Nephron progenitor cell (in vitro differentiated cells): Measurements from ENCODE around the gene CCS.
A peak's percentile ranks its signal among the peaks of the same experiment; 100 is the strongest.
"Not testable (repeated sequence)": the region's sequence is repeated elsewhere in the genome, so short reads cannot be mapped to it uniquely, and the experiment has no call there.

Source experiments
- DNase-seq: peaks from one replicate; pipeline ENCODE4 v3.0.0; 2021
- H3K27ac Mint-ChIP-seq: 2 replicates; pipeline ENCODE4 v1.8.0; 2021; ENCODE audit warnings: mild to moderate bottlenecking, moderate library complexity, mixed read lengths
- H3K27me3 Mint-ChIP-seq: 2 replicates; pipeline ENCODE4 v1.8.0; 2021; ENCODE audit warnings: mild to moderate bottlenecking, low read depth, mixed read lengths; ENCODE audit not compliant: poor library complexity
- H3K36me3 Mint-ChIP-seq: 2 replicates; pipeline ENCODE4 v1.8.0; 2021; ENCODE audit warnings: low read depth, mixed read lengths
- H3K4me1 Mint-ChIP-seq: 2 replicates; pipeline ENCODE4 v1.8.0; 2021; ENCODE audit warnings: mixed read lengths
- H3K4me3 Mint-ChIP-seq: 2 replicates; pipeline ENCODE4 v1.8.0; 2021; ENCODE audit warnings: mild to moderate bottlenecking, moderate library complexity, mixed read lengths
- H3K9me3 Mint-ChIP-seq: 2 replicates; pipeline ENCODE4 v1.8.0; 2021; ENCODE audit warnings: mild to moderate bottlenecking, moderate library complexity, mixed read lengths
- TF ChIP-seq, protein P1 (sequence below): fragments of 200-600 bp; sonication (generic); IDR thresholded peaks from 2 replicates; pipeline ENCODE4 v1.5.0; 2021; ENCODE audit warnings: antibody characterized with exemption

The CCS gene

GRCh38 chr11:66592457-66593302 lies at the start of gene CCS, which contains the start of gene CCDC87:
CCS (plus strand) TSS chr11:66593185; CDS start chr11:66593262, 77 bp downstream.
CCDC87 (minus strand) TSS chr11:66593063; CDS start chr11:66593015, 48 bp downstream.
- H3K27me3 Mint-ChIP-seq = peaks cover 8% of the 10 kb centered on the region
- peak within 1 kb of the TSS; percentile 99 for H3K27ac Mint-ChIP-seq
- H3K36me3 Mint-ChIP-seq = peaks cover 20% of the 10 kb centered on the region

GRCh38 chr11:66543263-66544107 lies 49.5 kb upstream of the CCS start:
- H3K4me1 Mint-ChIP-seq = peaks cover 71% of the 10 kb centered on the region
- peaks cover 11% of the 10 kb centered on the region for H3K36me3 Mint-ChIP-seq
- peak; percentile 70 for DNase-seq
- peaks cover 3% of the 10 kb centered on the region for H3K27me3 Mint-ChIP-seq
- no peaks in the 10 kb centered on the region for H3K9me3 Mint-ChIP-seq
- TF ChIP-seq, protein P1, sequence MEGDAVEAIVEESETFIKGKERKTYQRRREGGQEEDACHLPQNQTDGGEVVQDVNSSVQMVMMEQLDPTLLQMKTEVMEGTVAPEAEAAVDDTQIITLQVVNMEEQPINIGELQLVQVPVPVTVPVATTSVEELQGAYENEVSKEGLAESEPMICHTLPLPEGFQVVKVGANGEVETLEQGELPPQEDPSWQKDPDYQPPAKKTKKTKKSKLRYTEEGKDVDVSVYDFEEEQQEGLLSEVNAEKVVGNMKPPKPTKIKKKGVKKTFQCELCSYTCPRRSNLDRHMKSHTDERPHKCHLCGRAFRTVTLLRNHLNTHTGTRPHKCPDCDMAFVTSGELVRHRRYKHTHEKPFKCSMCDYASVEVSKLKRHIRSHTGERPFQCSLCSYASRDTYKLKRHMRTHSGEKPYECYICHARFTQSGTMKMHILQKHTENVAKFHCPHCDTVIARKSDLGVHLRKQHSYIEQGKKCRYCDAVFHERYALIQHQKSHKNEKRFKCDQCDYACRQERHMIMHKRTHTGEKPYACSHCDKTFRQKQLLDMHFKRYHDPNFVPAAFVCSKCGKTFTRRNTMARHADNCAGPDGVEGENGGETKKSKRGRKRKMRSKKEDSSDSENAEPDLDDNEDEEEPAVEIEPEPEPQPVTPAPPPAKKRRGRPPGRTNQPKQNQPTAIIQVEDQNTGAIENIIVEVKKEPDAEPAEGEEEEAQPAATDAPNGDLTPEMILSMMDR = peak; percentile 36
- peak overlapping the region; percentile 61 for H3K27ac Mint-ChIP-seq
- H3K4me3 Mint-ChIP-seq = peak overlapping the region; percentile 68

More at GRCh38 chr11:66592457-66593302, at the start of gene CCS, which contains the start of gene CCDC87:
- TF ChIP-seq, protein P1 = peak; percentile 45
- DNase-seq = peak; percentile 99
- Mint-ChIP-seq H3K9me3 (peaks cover 36% of the 10 kb centered on the region), H3K4me1 (peaks cover 20% of the 10 kb centered on the region), H3K4me3 (peak within 1 kb of the TSS; percentile 100)

DNA sequence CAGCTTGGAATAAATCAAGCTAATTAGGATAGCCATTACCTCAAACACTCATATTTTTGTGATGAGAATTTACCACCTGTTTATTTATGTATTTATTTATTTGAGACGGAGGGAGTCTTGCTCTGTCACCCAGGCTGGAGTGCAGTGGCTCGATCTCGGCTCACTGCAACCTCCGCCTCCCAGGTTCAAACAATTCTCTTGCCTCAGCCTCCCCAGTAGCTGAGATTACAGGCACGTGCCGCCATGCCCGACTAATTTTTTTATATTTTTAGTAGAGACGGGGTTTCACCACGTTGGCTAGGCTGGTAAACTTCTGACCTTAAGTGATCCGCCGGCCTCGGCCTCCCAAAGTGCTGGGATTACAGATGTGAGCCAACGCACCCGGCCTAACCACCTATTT lies 48.0 kb upstream of the CCS start:
- peak overlapping the region; percentile 88 for H3K4me3 Mint-ChIP-seq

GRCh38 chr11:66545701-66546367 lies 47.2 kb upstream of the CCS start, which contains the start of gene ZDHHC24:
ZDHHC24 (minus strand) TSS chr11:66546048; CDS start chr11:66546003, 45 bp downstream.
- H3K27me3 Mint-ChIP-seq = peaks cover 3% of the 10 kb centered on the region
- peaks cover 16% of the 10 kb centered on the region for H3K36me3 Mint-ChIP-seq
- peaks cover 85% of the 10 kb centered on the region for H3K4me1 Mint-ChIP-seq
- H3K9me3 Mint-ChIP-seq = no peaks in the 10 kb centered on the region
- peak; percentile 97 for DNase-seq
- TF ChIP-seq, protein P1 = no peak
- peak within 1 kb of the TSS; percentile 88 for H3K4me3 Mint-ChIP-seq
- peak within 1 kb of the TSS; percentile 57 for H3K27ac Mint-ChIP-seq

More for the DNA sequence above, 48.0 kb upstream of the CCS start:
- not testable (repeated sequence) for H3K27me3 Mint-ChIP-seq, H3K9me3 Mint-ChIP-seq, H3K36me3 Mint-ChIP-seq, DNase-seq, H3K27ac Mint-ChIP-seq
- H3K4me1 Mint-ChIP-seq = peaks cover 77% of the 10 kb centered on the region

DNA sequence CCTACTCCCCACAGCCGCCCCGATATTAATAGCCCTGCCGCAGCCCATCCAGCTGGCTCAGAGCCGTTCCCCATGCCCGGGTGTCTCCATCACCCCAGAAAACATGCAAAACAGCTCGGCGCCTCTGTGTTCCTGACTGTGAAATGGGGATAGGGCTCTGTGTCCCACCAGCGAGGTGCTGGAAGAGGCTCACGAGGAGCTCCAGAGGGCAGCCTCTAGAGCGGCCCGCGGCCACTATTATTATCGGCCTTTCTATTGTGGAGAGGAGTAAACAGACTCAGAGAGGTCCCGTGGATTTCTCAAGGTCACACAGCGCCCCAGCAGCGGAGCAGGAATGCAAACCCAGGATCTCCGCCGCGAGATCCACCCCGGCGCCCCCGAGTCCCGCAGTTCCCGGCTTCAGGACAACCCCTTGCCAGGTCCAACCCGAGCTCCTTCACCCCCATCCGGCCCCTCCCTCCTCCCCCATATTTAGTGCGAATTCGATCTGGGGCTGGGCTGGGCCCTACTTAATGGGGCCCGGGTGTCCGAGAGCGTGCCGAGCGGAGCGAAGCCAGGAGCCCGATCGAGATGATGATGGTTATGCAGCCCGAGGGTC lies 46.5 kb upstream of the CCS start, which contains the start of gene ACTN3:
ACTN3 (plus strand) TSS at position 536 of the 598 bp plus-strand sequence; CDS start at position 571, 35 bp downstream.
- peaks cover under 1% of the 10 kb centered on the region for H3K27me3 Mint-ChIP-seq
- peaks cover 82% of the 10 kb centered on the region for H3K4me1 Mint-ChIP-seq
- H3K9me3 Mint-ChIP-seq = no peaks in the 10 kb centered on the region
- H3K27ac Mint-ChIP-seq = peak within 1 kb of the TSS; percentile 57
- H3K36me3 Mint-ChIP-seq = peaks cover 21% of the 10 kb centered on the region
- peak within 1 kb of the TSS; percentile 71 for H3K4me3 Mint-ChIP-seq
- TF ChIP-seq, protein P1 = no peak
- peak; percentile 64 for DNase-seq
